Endothelial cell of umbilical vein (primary cell): ENCODE measurements around the gene RTN4. TPM values are rescaled to one million over a fixed set of nuclear protein-coding genes. Genes with fewer than 3 reads are reported as not detected.

Experiments
- BruUV-seq: library from RNA; stranded (reverse); fragments of 400-500 nt; replicated peaks from 2 replicates; lab custom pipeline; 2021; lab: Mats Ljungman, UMichigan
- CTCF ChIA-PET: fragments of 300-600, 350-600 bp; sonication (Branson Sonifier 250); formaldehyde crosslinking; loops from one replicate; lab custom pipeline; 2021; ENCODE audit warnings: antibody characterized with exemption, inconsistent platforms; lab: Charles Lee
- POLR2A ChIA-PET: fragments of 300-600, 350-600 bp; sonication (Branson Sonifier 250); formaldehyde crosslinking; loops from one replicate; lab custom pipeline; 2021; ENCODE audit warnings: antibody characterized with exemption, inconsistent platforms; lab: Charles Lee
- DNase-seq: peaks from one replicate; pipeline ENCODE4 v3.0.0-alpha.2; 2011; ENCODE audit warnings: low read depth, low spot score
- FAIRE-seq: peaks from 2 replicates; lab custom pipeline; 2011; peaks lifted over from hg19 to GRCh38; lab: Jason Lieb, UNC
- H2AFZ ChIP-seq: 2 replicates; pipeline ENCODE4 v1.6.0; 2012; ENCODE audit warnings: low read depth, low read length, control low read depth, inconsistent platforms
- H3K27ac ChIP-seq: 2 replicates; pipeline ENCODE4 v1.5.1; 2011; ENCODE audit warnings: low read depth, mild to moderate bottlenecking, control low read depth, low read length, moderate library complexity; ENCODE audit not compliant: insufficient read depth
- H3K27me3 ChIP-seq, 2 experiments: 2 replicates each; pipeline versions ENCODE4 v1.6.0 to v1.6.1; 2011; ENCODE audit warnings: low read length in 2 of 2, mixed read lengths in 1 of 2; ENCODE audit not compliant: control insufficient read depth in 2 of 2, insufficient read depth in 2 of 2
- H3K36me3 ChIP-seq, 2 experiments: 2 replicates in 1 of 2; 3 replicates in 1 of 2; pipeline ENCODE4 v1.5.1; 2011; ENCODE audit warnings: low read length in 2 of 2, mild to moderate bottlenecking in 1 of 2, moderate library complexity in 1 of 2; ENCODE audit not compliant: control insufficient read depth in 2 of 2, insufficient read depth in 2 of 2; ENCODE audit errors: extremely low read depth in 1 of 2
- H3K4me1 ChIP-seq: 3 replicates; pipeline ENCODE4 v1.5.1; 2011; ENCODE audit warnings: mild to moderate bottlenecking, low read length; ENCODE audit not compliant: control insufficient read depth, insufficient read depth; ENCODE audit errors: extremely low read depth
- H3K4me2 ChIP-seq: 2 replicates; pipeline ENCODE4 v1.6.1; 2011; ENCODE audit warnings: low read length, control low read depth, mixed read lengths; ENCODE audit not compliant: insufficient read depth
- H3K4me3 ChIP-seq, 3 experiments: fragments of 200-600 bp in 1 of 3; sonication (generic), shearing (Covaris generic) in 1 of 3; replicated peaks in 1 of 3; 2 replicates each; pipeline ENCODE4 v1.5.1; 2011 to 2016; ENCODE audit warnings: control low read depth in 3 of 3, low read length in 3 of 3, mild to moderate bottlenecking in 2 of 3, inconsistent platforms in 1 of 3, low read depth in 1 of 3, moderate library complexity in 1 of 3; ENCODE audit not compliant: insufficient read depth in 1 of 3
- H3K79me2 ChIP-seq: 2 replicates; pipeline ENCODE4 v1.6.0; 2012; ENCODE audit warnings: low read length, inconsistent platforms; ENCODE audit not compliant: control insufficient read depth, insufficient read depth
- H3K9ac ChIP-seq: replicated peaks from 2 replicates; pipeline ENCODE3; 2011; ENCODE audit warnings: low read length, control low read depth; ENCODE audit not compliant: insufficient read depth; ENCODE audit errors: extremely low read depth
- H3K9me1 ChIP-seq: replicated peaks from 3 replicates; pipeline ENCODE4 v1.6.0; 2011; ENCODE audit warnings: mild to moderate bottlenecking, low read length; ENCODE audit not compliant: control insufficient read depth, insufficient read depth; ENCODE audit errors: extremely low read depth
- H3K9me3 ChIP-seq: replicated peaks from 2 replicates; pipeline ENCODE4 v1.5.1; 2012; ENCODE audit warnings: low read length, inconsistent platforms; ENCODE audit not compliant: control insufficient read depth, insufficient read depth
- H4K20me1 ChIP-seq: replicated peaks from 2 replicates; pipeline ENCODE3; 2011; ENCODE audit warnings: mild to moderate bottlenecking, low read length; ENCODE audit not compliant: control insufficient read depth, insufficient read depth; ENCODE audit errors: extremely low read depth
- CTCF ChIP-seq, 2 donors: IDR thresholded peaks; 1 replicate in 1 of 2; 2 replicates in 1 of 2; pipeline ENCODE4 v1.5.1; 2011; ENCODE audit warnings: low read length in 2 of 2, mild to moderate bottlenecking in 2 of 2, moderate library complexity in 2 of 2, control low read depth in 1 of 2, inconsistent platforms in 1 of 2, low read depth in 1 of 2; ENCODE audit not compliant: insufficient read depth in 1 of 2; ENCODE audit errors: extremely low read depth in 1 of 2
- EZH2 ChIP-seq: IDR thresholded peaks from 2 replicates; pipeline ENCODE4 v1.6.1; 2012; ENCODE audit warnings: borderline replicate concordance, low read depth, mild to moderate bottlenecking, moderate library complexity, low read length, inconsistent platforms; ENCODE audit not compliant: severe bottlenecking
- FOS ChIP-seq: IDR thresholded peaks from 2 replicates; pipeline ENCODE4 v1.6.1; 2011; ENCODE audit warnings: mild to moderate bottlenecking, low read length, moderate library complexity, borderline replicate concordance; ENCODE audit not compliant: insufficient read depth
- GATA2 ChIP-seq: IDR thresholded peaks from 2 replicates; pipeline ENCODE4 v1.7.0; 2011; ENCODE audit warnings: low read depth, mild to moderate bottlenecking, moderate library complexity, mixed read lengths, low read length; ENCODE audit not compliant: insufficient read length, insufficient read depth
- POLR2AphosphoS5 ChIP-seq: IDR thresholded peaks from 2 replicates; pipeline ENCODE4 v1.6.1; 2012; ENCODE audit warnings: low read depth, mild to moderate bottlenecking, control low read depth, low read length, moderate library complexity; ENCODE audit not compliant: insufficient read depth
- dilution Hi-C: fragments of 300-500 bp; cut with MboI; formaldehyde crosslinking; loops from one replicate; pipeline ENCODE4 v1.15.0; 2019; ENCODE audit warnings: low sequenced_read_pairs; ENCODE audit not compliant: extremely low pct_ligation_motif_present
- intact Hi-C: fragments of 100-400 bp; cut with micrococcal nuclease; formaldehyde crosslinking; loops from one replicate; pipeline ENCODE4 v1.10.0; 2022
- polyA plus RNA-seq, 4 experiments: library from polyadenylated mRNA; depleted of rRNA in 3 of 4; stranded (reverse) in 3 of 4; unstranded in 1 of 4; fragments of >200 nt; gene quantifications; 2 replicates each; pipeline versions ENCODE4 v1.2.1 to v1.2.3, GENCODE V29; 2011 to 2012; ENCODE audit warnings: missing spikeins in 1 of 4
- total RNA-seq: library from RNA; stranded (reverse); gene quantifications from 2 replicates; pipeline ENCODE4 v1.2.3, GENCODE V29; 2021

The RTN4 gene
- total and polyA plus RNA-seq, 2 donors (not counting 3 experiments of a cell fraction or from before 2014, with no cell fraction given), result 253 to 486 TPM

- no peaks in the 10 kb centered on the region for H3K36me3 ChIP-seq
- H3K9me3 ChIP-seq, result no peaks in the 10 kb centered on the region
- peaks cover 10% of the 10 kb centered on the region for H3K4me1 ChIP-seq
- no peak for TF ChIP-seq GATA2
- TF ChIP-seq CTCF (IDR thresholded peaks at IDR 0.05; ENCODE audit: extremely low read depth in 1 of 2, insufficient read depth in 1 of 2, low read depth in 1 of 2, low read length in 2 of 2), result no peak
- TF ChIP-seq EZH2, result no peak
- no peak for TF ChIP-seq FOS
- TF ChIP-seq POLR2AphosphoS5, result no peak
- H3K27ac ChIP-seq, result no peak overlapping the region
- FAIRE-seq (no peak), DNase-seq (no peak)
- H3K27me3 ChIP-seq, result no peaks in the 10 kb centered on the region
- no peaks in the 10 kb centered on the region for H3K79me2 ChIP-seq
- H4K20me1 ChIP-seq, result no peaks in the 10 kb centered on the region
- BruUV-seq, result no TSS peak
- no peak overlapping the region for H2AFZ ChIP-seq
- ChIA-PET POLR2A (no interaction called here), CTCF (interaction anchor here (1.0 kb wide), 1 partner anchor 16 kb away, joined by 3 read pairs; no protein-coding TSS in a partner anchor)
- H3K9ac ChIP-seq, result no peak overlapping the region
- dilution Hi-C loops (no loop called here), intact Hi-C loops (no loop called here)
- no peak overlapping the region for H3K4me2 ChIP-seq
- H3K9me1 ChIP-seq, result no peaks in the 10 kb centered on the region
- no peak overlapping the region for H3K4me3 ChIP-seq
Measured at GRCh38 chr2:54957321-54957999, 92.8 kb downstream of the RTN4 start.
